ENCODE data around the gene NAA60.

Gene NAA60

DNA sequence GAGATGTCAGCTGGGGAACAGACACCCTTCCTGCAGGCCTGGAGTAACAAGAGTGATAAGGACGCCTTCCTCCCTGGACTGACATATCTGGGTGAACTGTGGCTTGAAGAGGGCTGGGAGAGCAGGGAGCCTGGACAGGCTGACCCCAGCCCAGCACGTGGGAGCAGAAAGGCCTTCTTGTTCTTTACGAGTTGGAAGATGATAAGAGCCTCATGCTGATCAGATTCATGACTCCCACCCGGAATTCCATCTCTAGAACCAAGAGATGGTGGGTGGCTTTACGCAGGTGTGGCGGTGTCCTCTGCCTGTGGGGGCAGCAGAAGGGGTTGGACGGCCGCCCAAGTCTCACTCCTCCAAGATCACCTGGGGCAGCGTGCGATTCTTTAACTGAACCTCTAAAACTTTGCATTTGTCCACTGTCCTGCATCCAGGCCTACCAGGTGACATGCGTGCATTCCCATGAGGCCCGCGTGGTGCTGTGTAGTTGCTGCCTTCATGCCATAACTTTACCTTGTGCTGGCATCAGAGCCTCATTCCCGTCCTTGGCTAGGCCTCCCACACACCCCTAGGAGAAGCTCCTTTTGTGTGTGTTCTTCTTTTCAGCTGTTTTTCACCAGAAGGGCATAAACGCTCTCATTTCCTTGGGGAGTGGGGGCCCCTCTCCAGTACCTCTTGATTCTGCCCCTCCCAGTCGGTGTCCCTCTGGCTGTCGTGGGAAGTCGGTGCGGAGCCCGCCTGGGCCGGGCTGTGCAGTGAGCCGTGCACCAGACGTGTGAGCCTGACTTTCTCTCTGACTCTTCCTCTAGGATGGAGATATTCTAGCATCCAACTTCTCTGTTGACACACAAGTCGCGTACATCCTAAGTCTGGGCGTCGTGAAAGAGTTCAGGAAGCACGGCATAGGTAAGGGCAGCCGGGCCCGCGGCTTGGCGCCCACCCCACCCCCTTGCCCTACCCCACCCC, 38.5 kb downstream of the NAA60 start:
- POLR2A ChIA-PET = no interaction called here
- no peak for DNase-seq (ENCODE audit: extremely low spot score)
- CTCF ChIA-PET = no interaction called here
- no peak for TF ChIP-seq ELF4 (IDR thresholded peaks at IDR 0.05)
- no peak for TF ChIP-seq PKNOX1 (IDR thresholded peaks at IDR 0.05)
- no peak for TF ChIP-seq NFRKB (IDR thresholded peaks at IDR 0.05)
- TF ChIP-seq HDGF (IDR thresholded peaks at IDR 0.05; ENCODE audit: borderline replicate concordance) = no peak
- no peak for TF ChIP-seq SP1 (IDR thresholded peaks at IDR 0.05)
- TF ChIP-seq TARDBP (IDR thresholded peaks at IDR 0.05) = no peak
- no peak for TF ChIP-seq ZNF384 (IDR thresholded peaks at IDR 0.05)
- no peak for TF ChIP-seq L3MBTL2 (conservative IDR thresholded peaks at IDR 0.05)
- no peak for TF ChIP-seq SUZ12 (IDR thresholded peaks at IDR 0.05)
- no peak for TF ChIP-seq BHLHE40 (IDR thresholded peaks at IDR 0.05; ENCODE audit: borderline replicate concordance)
- TF ChIP-seq CTBP1 (IDR thresholded peaks at IDR 0.05; ENCODE audit: borderline replicate concordance) = no peak
- TF ChIP-seq FOXA1 (IDR thresholded peaks at IDR 0.05) = no peak
- no peak for TF ChIP-seq LEF1 (IDR thresholded peaks at IDR 0.05; ENCODE audit: borderline replicate concordance)
- no peak for TF ChIP-seq ARNT (IDR thresholded peaks at IDR 0.05)
- no peak for TF ChIP-seq FOXK2 (IDR thresholded peaks at IDR 0.05)
- no peak for TF ChIP-seq FOXM1 (IDR thresholded peaks at IDR 0.05; ENCODE audit: borderline replicate concordance)

- no peak for TF ChIP-seq PKNOX1 (IDR thresholded peaks at IDR 0.05)
- no peak for TF ChIP-seq FOXK2 (IDR thresholded peaks at IDR 0.05)
- TF ChIP-seq FOXA1 (IDR thresholded peaks at IDR 0.05) = no peak
- no peak for TF ChIP-seq HDGF (IDR thresholded peaks at IDR 0.05; ENCODE audit: borderline replicate concordance)
- TF ChIP-seq L3MBTL2 (conservative IDR thresholded peaks at IDR 0.05) = no peak
- no peak for TF ChIP-seq TARDBP (IDR thresholded peaks at IDR 0.05)
- TF ChIP-seq LEF1 (IDR thresholded peaks at IDR 0.05; ENCODE audit: borderline replicate concordance) = no peak
- TF ChIP-seq SP1 (IDR thresholded peaks at IDR 0.05) = no peak
- no peak for TF ChIP-seq ZNF384 (IDR thresholded peaks at IDR 0.05)
- TF ChIP-seq FOXM1 (IDR thresholded peaks at IDR 0.05; ENCODE audit: borderline replicate concordance) = no peak
- DNase-seq (ENCODE audit: extremely low spot score) = no peak
- ChIA-PET CTCF (no interaction called here), POLR2A (no interaction called here)
These were observed 39.3 kb downstream of the NAA60 start for GRCh38 chr16:3482659-3483241.

DNA sequence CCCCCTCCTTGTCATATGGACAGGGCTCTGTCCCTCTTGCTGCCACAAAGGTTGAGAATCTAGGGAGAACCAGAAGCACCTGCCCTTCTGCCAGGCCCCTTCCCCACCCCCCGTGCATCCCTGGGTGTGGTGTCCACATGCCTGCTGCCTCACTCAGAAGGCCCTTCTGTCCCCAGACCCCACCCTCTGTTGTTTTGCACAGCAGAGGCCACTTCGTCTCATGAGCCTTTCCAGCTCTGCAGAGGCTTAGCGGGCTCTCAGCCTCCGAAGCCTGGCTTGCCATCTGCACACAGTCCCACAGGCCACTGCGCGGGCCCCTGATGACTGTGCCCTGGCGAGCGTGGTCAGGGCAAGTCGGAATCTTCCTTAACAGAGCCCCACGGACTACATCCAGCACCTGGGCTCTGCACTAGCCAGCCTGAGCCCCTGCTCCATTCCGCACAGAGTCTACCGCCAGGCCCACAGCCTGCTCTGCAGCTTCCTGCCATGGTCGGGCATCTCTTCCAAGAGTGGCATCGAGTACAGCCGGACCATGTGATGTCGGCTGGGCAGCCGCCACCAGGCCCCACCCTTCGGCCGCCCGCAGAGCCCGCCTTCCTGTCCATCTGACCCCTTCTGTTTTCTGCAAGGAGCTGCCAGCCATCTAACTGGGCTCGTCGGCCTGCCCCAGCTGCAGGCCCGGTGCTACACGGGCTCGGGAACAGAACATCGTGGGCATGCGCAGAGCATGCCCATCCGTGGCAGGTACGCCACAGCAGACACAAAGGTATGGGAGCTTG, 41.0 kb downstream of the NAA60 start:
- ChIA-PET CTCF (no interaction called here), POLR2A (no interaction called here)
- no peak for DNase-seq (ENCODE audit: extremely low spot score)
- TF ChIP-seq L3MBTL2 (conservative IDR thresholded peaks at IDR 0.05) (no peak), FOXM1 (IDR thresholded peaks at IDR 0.05; ENCODE audit: borderline replicate concordance) (no peak), ZNF384 (IDR thresholded peaks at IDR 0.05) (no peak), NFRKB (IDR thresholded peaks at IDR 0.05) (no peak), ELF4 (IDR thresholded peaks at IDR 0.05) (no peak), SP1 (IDR thresholded peaks at IDR 0.05) (no peak), SUZ12 (IDR thresholded peaks at IDR 0.05) (no peak), ARNT (IDR thresholded peaks at IDR 0.05) (no peak), PKNOX1 (IDR thresholded peaks at IDR 0.05) (no peak)

- DNase-seq (ENCODE audit: extremely low spot score) = no peak
- TF ChIP-seq ELF4 (IDR thresholded peaks at IDR 0.05) (no peak), NFRKB (IDR thresholded peaks at IDR 0.05) (no peak), LEF1 (IDR thresholded peaks at IDR 0.05; ENCODE audit: borderline replicate concordance) (no peak), SUZ12 (IDR thresholded peaks at IDR 0.05) (no peak), FOXK2 (IDR thresholded peaks at IDR 0.05) (no peak), FOXA1 (IDR thresholded peaks at IDR 0.05) (no peak), FOXM1 (IDR thresholded peaks at IDR 0.05; ENCODE audit: borderline replicate concordance) (no peak), HDGF (IDR thresholded peaks at IDR 0.05; ENCODE audit: borderline replicate concordance) (no peak), ZNF384 (IDR thresholded peaks at IDR 0.05) (no peak), PKNOX1 (IDR thresholded peaks at IDR 0.05) (no peak), L3MBTL2 (conservative IDR thresholded peaks at IDR 0.05) (no peak), SP1 (IDR thresholded peaks at IDR 0.05) (no peak), TARDBP (IDR thresholded peaks at IDR 0.05) (no peak), ARNT (IDR thresholded peaks at IDR 0.05) (no peak), BHLHE40 (IDR thresholded peaks at IDR 0.05; ENCODE audit: borderline replicate concordance) (no peak), CTBP1 (IDR thresholded peaks at IDR 0.05; ENCODE audit: borderline replicate concordance) (no peak)
- ChIA-PET POLR2A (interaction anchor here (0.7 kb wide), 1 partner anchor 202 kb away, joined by 3 read pairs; no protein-coding TSS in a partner anchor), CTCF (no interaction called here)
These were observed 41.7 kb downstream of the NAA60 start for GRCh38 chr16:3485097-3485745.

Data from HEK293T (cell line).